Neural progenitor cell (in vitro differentiated cells): ENCODE measurements around the gene TP53BP2.

ENCODE experiments used
- CTCF ChIP-seq: fragments of 200-600 bp; sonication (generic); IDR thresholded peaks from 2 replicates; pipeline ENCODE4 v1.5.1; 2017; ENCODE audit warnings: antibody characterized with exemption, mild to moderate bottlenecking
- EZH2 ChIP-seq: fragments of 200-600 bp; sonication (generic); IDR thresholded peaks from 2 replicates; pipeline ENCODE4 v1.6.1; 2017; ENCODE audit warnings: antibody characterized with exemption, mild to moderate bottlenecking, moderate library complexity
- EZH2phosphoT487 ChIP-seq: fragments of 200-600 bp; sonication (generic); IDR thresholded peaks from 2 replicates; pipeline ENCODE4 v1.6.1; 2017; ENCODE audit warnings: antibody characterized with exemption

- no peak for TF ChIP-seq CTCF
- no peak for TF ChIP-seq EZH2
- no peak for TF ChIP-seq EZH2phosphoT487
Measured at GRCh38 chr1:223796210-223796609, 49.5 kb downstream of the TP53BP2 start.
